ENCODE results near the gene RRP12. TPM values are rescaled to one million over a fixed set of nuclear protein-coding genes. Genes with fewer than 3 reads are reported as not detected.

Gene RRP12
- total RNA-seq, 1 donor from 2014 or later, result 6.1 TPM

DNA sequence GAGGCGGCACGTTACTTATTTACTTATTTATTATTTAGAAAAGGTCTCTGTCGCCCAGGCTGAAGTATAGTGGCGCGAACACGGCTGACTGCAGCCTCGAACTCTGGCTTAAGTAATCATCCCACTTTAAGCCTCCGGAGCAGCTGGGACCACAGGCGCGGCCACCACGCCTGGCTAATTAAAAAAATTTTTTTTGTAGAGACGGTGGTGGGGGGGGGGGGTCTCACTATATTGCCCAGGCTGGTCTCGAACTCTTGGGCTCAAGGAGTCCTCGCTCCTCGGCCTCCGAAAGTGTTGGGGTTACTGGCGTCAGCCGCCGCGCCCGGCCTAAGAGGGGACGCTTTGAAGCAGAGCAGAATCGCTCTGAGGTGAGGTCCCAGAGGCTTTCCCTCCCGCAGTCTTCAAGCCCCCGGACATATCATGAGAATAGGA, 65.9 kb downstream of the RRP12 start:
- peak; percentile 72 for DNase-seq (ENCODE audit: low spot score)
- Histone ChIP-seq H4K20me1 (ENCODE audit: low read depth) (peaks cover 47% of the 10 kb centered on the region), H3K4me2 (peak overlapping the region; percentile 98), H3K9me3 (ENCODE audit: low read depth) (no peaks in the 10 kb centered on the region), H3K27ac (peak overlapping the region; percentile 94), H3K27me3 (no peaks in the 10 kb centered on the region), H3K9ac (no peak overlapping the region), H3K79me2 (ENCODE audit: low read depth) (peaks cover 41% of the 10 kb centered on the region), H3K4me3 (peak overlapping the region; percentile 70), H2AFZ (replicated peaks) (peak overlapping the region; percentile 86), H3K4me1 (peaks cover 45% of the 10 kb centered on the region), H3K36me3 (no peaks in the 10 kb centered on the region), H3F3A (ENCODE audit: low read depth) (peaks cover 62% of the 10 kb centered on the region)
- TF ChIP-seq EZH2phosphoT487 (IDR thresholded peaks at IDR 0.05), result no peak
- no peak for TF ChIP-seq EZH2 (IDR thresholded peaks at IDR 0.05)
- TF ChIP-seq, protein P1, sequence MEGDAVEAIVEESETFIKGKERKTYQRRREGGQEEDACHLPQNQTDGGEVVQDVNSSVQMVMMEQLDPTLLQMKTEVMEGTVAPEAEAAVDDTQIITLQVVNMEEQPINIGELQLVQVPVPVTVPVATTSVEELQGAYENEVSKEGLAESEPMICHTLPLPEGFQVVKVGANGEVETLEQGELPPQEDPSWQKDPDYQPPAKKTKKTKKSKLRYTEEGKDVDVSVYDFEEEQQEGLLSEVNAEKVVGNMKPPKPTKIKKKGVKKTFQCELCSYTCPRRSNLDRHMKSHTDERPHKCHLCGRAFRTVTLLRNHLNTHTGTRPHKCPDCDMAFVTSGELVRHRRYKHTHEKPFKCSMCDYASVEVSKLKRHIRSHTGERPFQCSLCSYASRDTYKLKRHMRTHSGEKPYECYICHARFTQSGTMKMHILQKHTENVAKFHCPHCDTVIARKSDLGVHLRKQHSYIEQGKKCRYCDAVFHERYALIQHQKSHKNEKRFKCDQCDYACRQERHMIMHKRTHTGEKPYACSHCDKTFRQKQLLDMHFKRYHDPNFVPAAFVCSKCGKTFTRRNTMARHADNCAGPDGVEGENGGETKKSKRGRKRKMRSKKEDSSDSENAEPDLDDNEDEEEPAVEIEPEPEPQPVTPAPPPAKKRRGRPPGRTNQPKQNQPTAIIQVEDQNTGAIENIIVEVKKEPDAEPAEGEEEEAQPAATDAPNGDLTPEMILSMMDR (IDR thresholded peaks at IDR 0.05), result no peak
- peaks cover 29% of the 10 kb centered on the region for H3K27me3 Mint-ChIP-seq (ENCODE audit: insufficient read depth, low read depth)
- peaks cover 3% of the 10 kb centered on the region for H3K36me3 Mint-ChIP-seq
- H3K27ac Mint-ChIP-seq, result no peak overlapping the region
- H3K4me3 Mint-ChIP-seq, result peak overlapping the region; percentile 79
- H3K9me3 Mint-ChIP-seq, result no peaks in the 10 kb centered on the region
- H3K4me1 Mint-ChIP-seq, result peaks cover 44% of the 10 kb centered on the region

DNA sequence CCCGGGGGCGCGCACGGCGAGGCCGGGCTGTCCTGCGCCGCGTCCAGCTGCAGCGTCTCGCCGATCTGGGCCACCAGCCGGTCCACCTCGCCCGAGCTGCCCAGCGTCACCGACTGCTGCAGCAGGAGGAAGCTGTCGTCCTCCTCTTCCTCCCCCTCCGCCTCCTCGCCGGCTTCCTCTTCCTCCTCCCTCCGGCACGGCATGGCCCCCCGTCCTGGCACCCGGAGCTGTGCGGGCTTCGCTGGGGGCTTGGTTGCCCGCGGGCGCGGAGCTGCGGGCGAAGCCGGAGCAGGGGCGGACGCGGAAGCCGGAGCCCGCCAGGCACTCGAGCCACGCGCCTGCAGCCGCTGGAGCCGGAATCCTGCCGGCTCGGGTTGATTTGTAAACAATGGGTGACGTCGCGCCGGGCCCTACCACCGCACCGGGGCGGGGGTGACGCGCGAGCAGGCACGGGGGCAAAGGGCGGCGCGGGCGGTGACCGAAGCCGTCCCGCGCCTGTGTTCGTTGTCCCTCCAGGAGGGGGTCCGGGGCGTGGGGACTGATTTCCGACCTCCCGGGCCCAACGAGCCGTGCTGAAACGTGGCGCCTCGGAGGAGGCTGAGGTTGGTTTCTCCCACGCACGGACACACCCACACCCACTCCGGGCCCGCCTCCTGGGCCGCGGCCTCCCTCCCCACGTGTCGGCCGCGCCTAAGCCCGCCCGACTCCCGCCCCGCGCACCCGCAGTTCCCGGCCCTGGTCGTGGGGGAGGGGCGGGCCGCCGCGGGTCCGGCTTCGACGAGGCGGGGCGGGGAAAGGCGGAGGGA, 66.6 kb downstream of the RRP12 start, which contains the start of gene FRAT2:
FRAT2 (minus strand) TSS at position 360 of the 806 bp plus-strand sequence; CDS start at position 203, 157 bp downstream.
- peak within 1 kb of the TSS; percentile 77 for H3K9ac ChIP-seq
- peaks cover 3% of the 10 kb centered on the region for H3K36me3 Mint-ChIP-seq
- no peaks in the 10 kb centered on the region for H3K9me3 Mint-ChIP-seq
- H3K4me1 ChIP-seq, result peaks cover 45% of the 10 kb centered on the region
- peak within 1 kb of the TSS; percentile 4 for H3K27ac Mint-ChIP-seq
- peaks cover 29% of the 10 kb centered on the region for H3K27me3 Mint-ChIP-seq (ENCODE audit: insufficient read depth, low read depth)
- TF ChIP-seq EZH2 (IDR thresholded peaks at IDR 0.05) (no peak), EZH2phosphoT487 (IDR thresholded peaks at IDR 0.05) (no peak)
- TF ChIP-seq, protein P1 (IDR thresholded peaks at IDR 0.05), result no peak
- H2AFZ ChIP-seq (replicated peaks), result peak within 1 kb of the TSS; percentile 86
- peak within 1 kb of the TSS; percentile 70 for H3K4me3 ChIP-seq
- peaks cover 44% of the 10 kb centered on the region for H3K4me1 Mint-ChIP-seq
- DNase-seq (ENCODE audit: low spot score), result peak; percentile 95
- H3K9me3 ChIP-seq (ENCODE audit: low read depth), result no peaks in the 10 kb centered on the region
- peaks cover 54% of the 10 kb centered on the region for H4K20me1 ChIP-seq (ENCODE audit: low read depth)
- H3K27me3 ChIP-seq, result no peaks in the 10 kb centered on the region
- peak within 1 kb of the TSS; percentile 98 for H3K4me2 ChIP-seq
- H3K27ac ChIP-seq, result peak within 1 kb of the TSS; percentile 94
- peaks cover 62% of the 10 kb centered on the region for H3F3A ChIP-seq (ENCODE audit: low read depth)
- H3K79me2 ChIP-seq (ENCODE audit: low read depth), result peaks cover 46% of the 10 kb centered on the region
- no peaks in the 10 kb centered on the region for H3K36me3 ChIP-seq
- H3K4me3 Mint-ChIP-seq, result peak within 1 kb of the TSS; percentile 90

DNA sequence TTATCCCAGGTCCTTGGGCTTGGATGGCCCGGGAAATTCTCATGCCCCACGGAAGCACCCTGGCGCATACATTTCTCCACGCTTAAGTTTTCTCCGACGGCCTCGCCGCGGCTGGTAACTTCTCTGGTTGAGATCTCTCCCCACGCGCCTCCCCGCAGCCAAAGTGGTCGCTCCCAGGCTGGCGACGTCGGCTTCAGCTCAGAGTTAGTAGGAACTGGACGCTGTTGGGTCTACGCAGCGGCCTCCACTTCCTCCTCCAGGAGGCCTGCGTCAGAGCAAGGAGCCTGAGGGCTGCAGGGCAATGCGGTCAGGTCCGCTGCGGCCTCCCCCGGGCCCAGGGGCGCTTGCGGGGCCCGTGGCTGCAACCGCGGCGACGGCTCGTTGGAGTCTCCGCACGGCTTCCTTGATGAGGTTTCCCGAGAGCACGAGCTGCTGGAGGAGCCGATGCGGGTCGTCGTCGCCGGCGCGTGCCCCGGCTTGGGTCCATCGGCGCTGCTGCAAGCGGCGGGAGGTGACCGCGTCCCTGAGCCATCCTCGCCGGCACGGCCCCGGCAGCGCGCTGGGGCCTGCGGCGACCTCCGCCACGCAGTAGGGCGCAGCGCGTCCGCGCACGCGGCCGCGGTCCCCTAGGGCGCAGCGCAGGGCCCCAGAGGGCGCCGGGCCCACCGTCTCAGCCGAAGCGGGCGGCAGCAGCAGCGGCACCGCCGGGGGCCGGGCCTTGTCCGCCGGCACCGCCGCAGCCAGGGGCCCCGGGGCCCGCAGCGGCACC, 67.4 kb downstream of the RRP12 start:
- H3K4me1 ChIP-seq, result peaks cover 45% of the 10 kb centered on the region
- peak overlapping the region; percentile 38 for H2AFZ ChIP-seq (replicated peaks)
- no peaks in the 10 kb centered on the region for H3K27me3 ChIP-seq
- H3K36me3 ChIP-seq, result no peaks in the 10 kb centered on the region
- Mint-ChIP-seq H3K9me3 (no peaks in the 10 kb centered on the region), H3K27ac (peak overlapping the region; percentile 4), H3K4me1 (peaks cover 44% of the 10 kb centered on the region), H3K27me3 (ENCODE audit: insufficient read depth, low read depth) (peaks cover 23% of the 10 kb centered on the region), H3K4me3 (peak overlapping the region; percentile 90), H3K36me3 (peaks cover 3% of the 10 kb centered on the region)
- H3F3A ChIP-seq (ENCODE audit: low read depth), result peaks cover 59% of the 10 kb centered on the region
- H3K79me2 ChIP-seq (ENCODE audit: low read depth), result peaks cover 54% of the 10 kb centered on the region
- H3K4me2 ChIP-seq, result peak overlapping the region; percentile 98
- H3K9ac ChIP-seq, result peak overlapping the region; percentile 34
- no peak overlapping the region for H3K27ac ChIP-seq
- peaks cover 54% of the 10 kb centered on the region for H4K20me1 ChIP-seq (ENCODE audit: low read depth)
- TF ChIP-seq, protein P1 (IDR thresholded peaks at IDR 0.05), result no peak
- TF ChIP-seq EZH2 (IDR thresholded peaks at IDR 0.05), result no peak
- TF ChIP-seq EZH2phosphoT487 (IDR thresholded peaks at IDR 0.05), result no peak
- H3K4me3 ChIP-seq, result peak overlapping the region; percentile 70
- peak; percentile 61 for DNase-seq (ENCODE audit: low spot score)
- H3K9me3 ChIP-seq (ENCODE audit: low read depth), result no peaks in the 10 kb centered on the region

Data from neural progenitor cell (in vitro differentiated cells).